MM.1S (cell line): ENCODE measurements around the gene ZNF609.

Source experiments
- DNase-seq: peaks from one replicate; pipeline ENCODE4 v3.0.0-alpha.2; 2015
- H2AFZ ChIP-seq: fragments of 300-600 bp; sonication (generic); 2 replicates; pipeline ENCODE4 v1.6.0; 2016; ENCODE audit warnings: antibody characterized with exemption, low read length
- H3F3A ChIP-seq: fragments of 300-600 bp; sonication (generic); 2 replicates; pipeline ENCODE4 v1.6.1; 2016; ENCODE audit warnings: mild to moderate bottlenecking, antibody characterized with exemption, low read length, moderate library complexity, mixed read lengths; ENCODE audit not compliant: insufficient read depth
- H3K27ac ChIP-seq: fragments of 300-600 bp; sonication (generic); 2 replicates; pipeline ENCODE4 v1.5.1; 2016; ENCODE audit warnings: mild to moderate bottlenecking, low read length
- H3K27me3 ChIP-seq: fragments of 300-600 bp; sonication (generic); replicated peaks from 2 replicates; pipeline ENCODE4 v1.6.0; 2016; ENCODE audit warnings: low read length; ENCODE audit not compliant: insufficient read depth
- H3K36me3 ChIP-seq: fragments of 300-600 bp; sonication (generic); replicated peaks from 2 replicates; pipeline ENCODE4 v1.6.1; 2016; ENCODE audit warnings: mild to moderate bottlenecking, low read length, mixed read lengths; ENCODE audit not compliant: insufficient read depth
- H3K4me1 ChIP-seq: fragments of 300-600 bp; sonication (generic); 2 replicates; pipeline ENCODE4 v1.6.1; 2016; ENCODE audit warnings: low read length, mixed read lengths
- H3K4me2 ChIP-seq: fragments of 300-600 bp; sonication (generic); 2 replicates; pipeline ENCODE4 v1.6.0; 2016; ENCODE audit warnings: low read depth, low read length
- H3K4me3 ChIP-seq: fragments of 300-600 bp; sonication (generic); 2 replicates; pipeline ENCODE4 v1.5.1; 2016; ENCODE audit warnings: low read length, mixed read lengths
- H3K79me2 ChIP-seq: fragments of 300-600 bp; sonication (generic); 2 replicates; pipeline ENCODE4 v1.6.1; 2016; ENCODE audit warnings: mixed run types, low read length, mixed read lengths
- H3K9ac ChIP-seq: fragments of 300-600 bp; sonication (generic); 2 replicates; pipeline ENCODE4 v1.6.1; 2016; ENCODE audit warnings: low read length, mixed read lengths
- H3K9me2 ChIP-seq: fragments of 300-600 bp; sonication (generic); replicated peaks from 2 replicates; pipeline ENCODE4 v1.6.1; 2016; ENCODE audit warnings: mild to moderate bottlenecking, low read length, mixed read lengths; ENCODE audit not compliant: insufficient read depth
- H3K9me3 ChIP-seq: fragments of 300-600 bp; sonication (generic); replicated peaks from 2 replicates; pipeline ENCODE4 v1.6.1; 2016; ENCODE audit warnings: mild to moderate bottlenecking, low read length, mixed read lengths; ENCODE audit not compliant: insufficient read depth
- H4K20me1 ChIP-seq: fragments of 300-600 bp; sonication (generic); 2 replicates; pipeline ENCODE4 v1.6.1; 2016; ENCODE audit warnings: mild to moderate bottlenecking, low read length, moderate library complexity, mixed read lengths; ENCODE audit not compliant: insufficient read depth
- EZH2 ChIP-seq: fragments of 300-600 bp; sonication (generic); optimal IDR thresholded peaks from 2 replicates; pipeline ENCODE3; 2017; ENCODE audit warnings: low read depth, mild to moderate bottlenecking, antibody characterized with exemption, low read length, mixed read lengths
- EZH2phosphoT487 ChIP-seq: fragments of 300-600 bp; sonication (generic); IDR thresholded peaks from 2 replicates; pipeline ENCODE4 v1.6.1; 2018; ENCODE audit warnings: antibody characterized with exemption, low read length
- TF ChIP-seq, protein P1 (sequence below): fragments of 300-600 bp; sonication (generic); IDR thresholded peaks from 2 replicates; pipeline ENCODE4 v1.5.1; 2016; ENCODE audit warnings: antibody characterized with exemption, low read length, mixed read lengths

Gene ZNF609

DNA sequence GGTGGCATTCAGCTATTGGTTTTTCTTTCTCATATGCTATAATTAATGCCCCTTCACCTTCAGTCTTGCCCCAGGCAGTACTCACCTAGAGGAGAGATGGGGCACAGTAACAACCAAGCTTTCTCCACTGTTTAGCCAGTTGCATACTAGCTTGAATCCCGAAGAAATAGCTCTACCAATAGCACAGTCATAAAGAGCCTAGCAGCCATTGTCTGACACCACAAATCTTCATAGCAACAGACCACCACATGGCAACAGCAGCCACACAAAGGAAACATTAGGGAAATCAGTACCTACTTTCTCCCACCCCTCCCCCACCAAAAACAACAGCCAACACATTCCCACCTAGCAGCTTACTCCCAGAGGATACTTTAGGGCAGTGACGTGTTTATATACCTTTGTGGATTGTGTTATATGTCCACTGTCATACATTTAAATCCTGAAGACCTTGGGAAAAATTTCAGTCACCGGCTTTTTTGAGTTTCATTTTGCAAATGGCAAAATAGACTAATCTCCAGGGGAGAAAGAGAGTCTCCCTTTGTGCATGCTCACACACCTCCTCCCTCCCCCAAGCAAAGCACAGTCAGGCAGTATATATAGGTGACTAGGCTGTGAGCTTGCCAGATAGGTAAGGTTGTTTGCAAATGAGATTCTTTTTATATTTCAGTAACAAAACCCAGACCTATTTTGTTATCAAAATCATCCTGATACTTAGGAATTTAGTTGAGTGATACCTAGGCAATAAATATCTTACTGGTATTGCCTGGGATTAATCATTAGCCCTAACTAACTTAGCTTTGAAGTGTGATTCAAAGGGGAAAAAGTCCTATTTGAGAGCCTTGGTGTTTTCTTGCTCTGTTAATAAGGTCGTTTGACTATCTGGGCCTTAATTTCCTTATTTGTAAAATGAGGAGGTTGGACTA lies 174.5 kb downstream of the ZNF609 start:
- no peaks in the 10 kb centered on the region for H4K20me1 ChIP-seq
- H3K9me2 ChIP-seq: no peaks in the 10 kb centered on the region
- 0 out of 2 replicates have a peak, but pooled peaks cover 4% of the 10 kb centered on the region for H3K4me1 ChIP-seq
- no peaks in the 10 kb centered on the region for H3F3A ChIP-seq
- DNase-seq: no peak
- H3K9me3 ChIP-seq: no peaks in the 10 kb centered on the region
- peaks cover 10% of the 10 kb centered on the region; the same call in 1 of the 2 replicates for H3K79me2 ChIP-seq
- TF ChIP-seq EZH2phosphoT487 (no peak), EZH2 (no peak)
- TF ChIP-seq, protein P1, sequence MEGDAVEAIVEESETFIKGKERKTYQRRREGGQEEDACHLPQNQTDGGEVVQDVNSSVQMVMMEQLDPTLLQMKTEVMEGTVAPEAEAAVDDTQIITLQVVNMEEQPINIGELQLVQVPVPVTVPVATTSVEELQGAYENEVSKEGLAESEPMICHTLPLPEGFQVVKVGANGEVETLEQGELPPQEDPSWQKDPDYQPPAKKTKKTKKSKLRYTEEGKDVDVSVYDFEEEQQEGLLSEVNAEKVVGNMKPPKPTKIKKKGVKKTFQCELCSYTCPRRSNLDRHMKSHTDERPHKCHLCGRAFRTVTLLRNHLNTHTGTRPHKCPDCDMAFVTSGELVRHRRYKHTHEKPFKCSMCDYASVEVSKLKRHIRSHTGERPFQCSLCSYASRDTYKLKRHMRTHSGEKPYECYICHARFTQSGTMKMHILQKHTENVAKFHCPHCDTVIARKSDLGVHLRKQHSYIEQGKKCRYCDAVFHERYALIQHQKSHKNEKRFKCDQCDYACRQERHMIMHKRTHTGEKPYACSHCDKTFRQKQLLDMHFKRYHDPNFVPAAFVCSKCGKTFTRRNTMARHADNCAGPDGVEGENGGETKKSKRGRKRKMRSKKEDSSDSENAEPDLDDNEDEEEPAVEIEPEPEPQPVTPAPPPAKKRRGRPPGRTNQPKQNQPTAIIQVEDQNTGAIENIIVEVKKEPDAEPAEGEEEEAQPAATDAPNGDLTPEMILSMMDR: no peak
- H3K27ac ChIP-seq: peak overlapping the region; percentile 11; the same call in 1 of the 2 replicates
- H3K27me3 ChIP-seq: no peaks in the 10 kb centered on the region
- no peak overlapping the region for H3K4me3 ChIP-seq
- no peak overlapping the region for H2AFZ ChIP-seq
- no peak overlapping the region for H3K4me2 ChIP-seq
- H3K9ac ChIP-seq: no peak overlapping the region
- H3K36me3 ChIP-seq: no peaks in the 10 kb centered on the region

DNA sequence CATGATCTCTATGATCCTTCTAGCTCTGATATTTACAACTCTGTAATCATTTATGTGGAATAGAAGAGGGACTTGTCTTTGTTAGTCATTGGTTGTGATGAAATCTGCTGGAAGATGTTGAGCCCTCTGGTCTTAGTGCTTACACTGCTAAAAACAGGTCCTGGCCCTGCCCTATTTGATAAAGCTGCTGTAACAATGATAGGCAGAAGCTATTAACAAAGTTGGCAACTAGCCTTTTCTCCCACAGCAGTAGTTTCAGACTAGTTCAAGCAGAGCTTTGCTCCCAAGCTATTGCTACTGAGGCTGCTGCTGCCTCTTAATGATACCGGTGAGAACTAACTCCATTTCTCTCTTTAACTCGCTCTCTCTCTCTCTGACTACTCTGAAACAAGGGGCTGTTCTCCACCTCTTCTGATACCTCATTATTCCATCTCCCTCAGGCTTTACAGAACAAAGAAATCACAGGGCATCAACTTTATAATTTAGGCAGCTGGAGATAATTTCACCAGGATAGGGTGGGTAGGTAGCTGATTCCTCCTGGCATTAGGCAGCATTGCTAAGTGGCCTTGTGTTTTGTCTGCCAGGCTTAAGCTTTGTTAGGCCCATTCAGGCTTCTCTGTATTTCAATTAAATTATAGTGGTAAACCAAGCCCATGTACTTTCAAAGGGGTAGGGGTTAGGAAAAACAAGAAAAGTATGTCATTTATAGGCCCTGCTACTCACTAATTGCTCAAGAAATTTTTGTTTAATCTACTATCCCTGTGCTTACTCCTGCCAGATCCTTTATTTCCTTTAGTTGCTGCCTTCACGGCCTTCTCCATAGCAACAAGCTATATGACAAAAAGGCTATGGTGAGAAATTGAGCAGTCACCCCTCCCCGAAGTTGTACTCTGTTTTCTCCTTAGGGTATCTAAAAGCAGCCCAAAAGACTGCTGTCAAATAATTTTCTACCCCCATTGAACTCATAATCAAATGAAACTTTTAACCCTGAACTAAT lies 175.4 kb downstream of the ZNF609 start:
- H3K27ac ChIP-seq: no peak overlapping the region
- no peaks in the 10 kb centered on the region for H3K9me2 ChIP-seq
- no peaks in the 10 kb centered on the region for H3K27me3 ChIP-seq
- no peak overlapping the region for H3K9ac ChIP-seq
- no peaks in the 10 kb centered on the region for H4K20me1 ChIP-seq
- H3K4me2 ChIP-seq: no peak overlapping the region
- H3K9me3 ChIP-seq: no peaks in the 10 kb centered on the region
- H3K36me3 ChIP-seq: no peaks in the 10 kb centered on the region
- peaks cover 10% of the 10 kb centered on the region; the same call in 1 of the 2 replicates for H3K79me2 ChIP-seq
- no peaks in the 10 kb centered on the region for H3F3A ChIP-seq
- DNase-seq: no peak
- no peak overlapping the region for H2AFZ ChIP-seq
- peaks cover 9% of the 10 kb centered on the region for H3K4me1 ChIP-seq
- no peak overlapping the region for H3K4me3 ChIP-seq
- no peak for TF ChIP-seq EZH2
- no peak for TF ChIP-seq EZH2phosphoT487
- TF ChIP-seq, protein P1: no peak

DNA sequence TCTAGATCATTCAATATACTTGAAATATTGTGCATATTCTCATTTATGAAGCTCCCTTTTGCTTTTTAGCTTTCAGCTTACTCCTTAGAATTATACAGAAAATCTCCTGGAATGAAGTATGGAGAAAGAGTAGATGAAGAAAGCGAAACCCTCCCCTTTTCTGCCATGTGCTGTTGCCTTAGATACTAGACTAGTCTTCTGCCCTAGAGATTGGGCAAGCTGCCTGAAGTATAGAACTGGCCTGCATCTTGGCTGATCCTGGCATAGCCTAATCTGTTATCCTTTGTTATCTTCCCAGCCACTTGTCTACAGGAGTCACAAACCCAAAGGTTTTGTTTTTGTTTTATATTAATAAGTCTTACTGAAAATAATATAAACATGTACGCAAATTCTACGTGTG lies 176.2 kb downstream of the ZNF609 start:
- H3K79me2 ChIP-seq: peaks cover 10% of the 10 kb centered on the region; the same call in 1 of the 2 replicates

More for the DNA sequence above, 176.2 kb downstream of the ZNF609 start:
- Histone ChIP-seq H3K36me3 (no peaks in the 10 kb centered on the region), H3K4me2 (no peak overlapping the region), H4K20me1 (no peaks in the 10 kb centered on the region), H3K9me3 (no peaks in the 10 kb centered on the region), H3K27ac (no peak overlapping the region), H3K27me3 (no peaks in the 10 kb centered on the region), H3K4me1 (peaks cover 10% of the 10 kb centered on the region), H2AFZ (no peak overlapping the region), H3K4me3 (no peak overlapping the region), H3K9ac (no peak overlapping the region), H3K9me2 (no peaks in the 10 kb centered on the region), H3F3A (no peaks in the 10 kb centered on the region)
- TF ChIP-seq EZH2phosphoT487 (no peak), EZH2 (no peak)
- TF ChIP-seq, protein P1: no peak
- no peak for DNase-seq
